ENCODE measurements around the gene GHRHR. TPM values are rescaled to one million over a fixed set of nuclear protein-coding genes. Genes with fewer than 3 reads are reported as not detected.

The GHRHR gene
- polyA plus RNA-seq, 1 donor from 2014 or later: not detected

GRCh38 chr7:30987178-30987577 is 23.4 kb downstream of the GHRHR start:
- Histone ChIP-seq H3K79me2 (replicated peaks; ENCODE audit: insufficient read depth, low read length) (no peaks in the 10 kb centered on the region), H2AFZ (ENCODE audit: low read depth, low read length) (no peak overlapping the region), H3K4me2 (ENCODE audit: low read length) (no peak overlapping the region), H4K20me1 (ENCODE audit: insufficient read depth) (no peaks in the 10 kb centered on the region), H3K9ac (ENCODE audit: low read length) (no peak overlapping the region), H3K9me3 (ENCODE audit: low read length) (no peaks in the 10 kb centered on the region), H3K27ac (ENCODE audit: low read length) (no peak overlapping the region), H3K27me3 (ENCODE audit: insufficient read depth, low read depth, low read length) (no peaks in the 10 kb centered on the region), H3F3A (ENCODE audit: insufficient read depth, low read length, poor library complexity, severe bottlenecking) (no peaks in the 10 kb centered on the region), H3K36me3 (ENCODE audit: insufficient read depth, low read length) (no peaks in the 10 kb centered on the region), H3K9me2 (ENCODE audit: insufficient read depth, low read length) (no peaks in the 10 kb centered on the region), H3K4me3 (ENCODE audit: low read length) (no peak overlapping the region)
- TF ChIP-seq POLR2AphosphoS5 (IDR thresholded peaks at IDR 0.05): no peak
- no peak for TF ChIP-seq REST (IDR thresholded peaks at IDR 0.05; ENCODE audit: borderline replicate concordance)
- TF ChIP-seq EZH2 (IDR thresholded peaks at IDR 0.05; ENCODE audit: borderline replicate concordance, insufficient read depth, low read length, poor library complexity, severe bottlenecking): no peak
- TF ChIP-seq SMC3 (conservative IDR thresholded peaks at IDR 0.05; ENCODE audit: poor library complexity): no peak
- TF ChIP-seq TAF1 (IDR thresholded peaks at IDR 0.05; ENCODE audit: low read depth): no peak
- no peak for TF ChIP-seq CTCF (IDR thresholded peaks at IDR 0.05; ENCODE audit: poor library complexity, severe bottlenecking)
- TF ChIP-seq EP300 (conservative IDR thresholded peaks at IDR 0.05; ENCODE audit: poor library complexity, severe bottlenecking): no peak
- TF ChIP-seq MXI1 (conservative IDR thresholded peaks at IDR 0.05; ENCODE audit: poor library complexity, severe bottlenecking): no peak
- TF ChIP-seq RAD21 (conservative IDR thresholded peaks at IDR 0.05): no peak

- Histone ChIP-seq H3K4me2 (ENCODE audit: low read length) (no peak overlapping the region), H3K9me3 (ENCODE audit: low read length) (no peaks in the 10 kb centered on the region), H3K27me3 (ENCODE audit: insufficient read depth, low read depth, low read length) (no peaks in the 10 kb centered on the region), H3K36me3 (ENCODE audit: insufficient read depth, low read length) (no peaks in the 10 kb centered on the region), H4K20me1 (ENCODE audit: insufficient read depth) (no peaks in the 10 kb centered on the region), H2AFZ (ENCODE audit: low read depth, low read length) (no peak overlapping the region), H3K9ac (ENCODE audit: low read length) (no peak overlapping the region), H3K4me3 (ENCODE audit: low read length) (no peak overlapping the region), H3K27ac (ENCODE audit: low read length) (no peak overlapping the region), H3F3A (ENCODE audit: insufficient read depth, low read length, poor library complexity, severe bottlenecking) (no peaks in the 10 kb centered on the region), H3K9me2 (ENCODE audit: insufficient read depth, low read length) (no peaks in the 10 kb centered on the region), H3K79me2 (replicated peaks; ENCODE audit: insufficient read depth, low read length) (no peaks in the 10 kb centered on the region)
- TF ChIP-seq SMC3 (conservative IDR thresholded peaks at IDR 0.05; ENCODE audit: poor library complexity): no peak
Measured at GRCh38 chr7:30987936-30988335, 24.2 kb downstream of the GHRHR start.

Measured in neural cell (in vitro differentiated cells).